ENCODE measurements around the gene KHSRP.
"Not testable (repeated sequence)": the region's sequence is repeated elsewhere in the genome, so short reads cannot be mapped to it uniquely, and the experiment has no call there.

KHSRP gene

GRCh38 chr19:6450166-6450565 lies 25.6 kb upstream of the KHSRP start:
- no peak for DNase-seq

DNA sequence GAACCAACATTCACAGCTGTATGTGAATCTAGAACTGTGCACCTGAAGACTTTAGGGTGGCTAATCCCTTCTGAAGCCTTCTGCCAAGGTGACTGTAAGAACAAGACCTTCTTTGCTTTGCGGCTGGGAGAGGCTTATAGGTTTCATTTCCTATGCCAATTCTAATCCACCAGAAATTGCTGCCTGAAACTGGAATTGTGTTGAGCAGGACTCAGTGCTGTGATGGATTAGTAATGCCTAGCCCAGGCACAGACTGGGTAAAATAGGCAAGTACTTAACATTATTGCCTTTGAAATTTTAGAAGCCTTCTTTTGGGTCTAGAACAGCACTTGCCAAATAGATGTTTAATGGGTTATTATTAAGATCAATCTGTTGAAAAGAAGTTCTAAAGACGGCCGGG lies 23.4 kb upstream of the KHSRP start:
- no peak for DNase-seq

DNA sequence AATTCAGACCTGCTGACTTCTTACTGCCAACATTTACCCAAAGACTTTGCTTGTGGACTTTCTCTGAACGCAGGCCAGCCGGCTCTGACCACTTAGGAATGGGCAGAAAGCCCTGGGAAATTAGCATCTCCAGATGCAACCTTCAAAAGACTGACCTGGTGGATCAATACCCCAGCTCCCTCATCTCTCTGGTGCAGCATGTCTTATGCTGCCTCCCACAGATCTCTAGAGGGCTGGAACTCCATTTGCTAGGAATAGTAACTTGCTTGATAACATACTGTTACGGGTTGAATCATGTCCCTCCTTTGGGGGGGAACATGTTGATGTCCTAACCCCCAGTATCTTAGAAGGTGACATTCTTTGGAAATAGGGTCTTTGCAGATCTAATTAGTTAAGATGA lies 21.8 kb upstream of the KHSRP start:
- no peak for DNase-seq

GRCh38 chr19:6443986-6444385 lies 19.4 kb upstream of the KHSRP start:
- DNase-seq, result no peak

- no peak for DNase-seq
These were observed 17.6 kb upstream of the KHSRP start for GRCh38 chr19:6442087-6442688.

DNA sequence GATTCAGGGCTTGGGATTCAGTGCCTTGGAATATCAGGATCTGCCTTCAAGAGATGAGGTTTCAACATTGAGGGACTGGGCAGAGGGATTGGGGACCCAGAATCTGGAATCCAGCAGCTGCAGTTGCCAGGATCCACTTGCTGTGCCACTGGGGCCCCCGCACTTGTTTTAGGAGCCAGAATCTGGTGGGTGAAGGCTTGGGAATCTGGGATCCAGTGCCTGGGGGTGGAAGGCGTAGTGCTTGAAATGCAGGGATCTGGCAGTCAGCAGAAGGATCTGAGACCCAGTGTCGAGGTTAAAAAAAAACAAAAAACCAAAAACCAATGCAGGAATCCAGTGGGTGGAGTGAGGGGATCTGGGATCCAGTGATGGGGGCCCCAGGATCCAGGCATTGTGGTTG lies 16.3 kb upstream of the KHSRP start:
- DNase-seq, result no peak

- DNase-seq, result no peak
These were observed 15.1 kb upstream of the KHSRP start for GRCh38 chr19:6439743-6440142.

DNA sequence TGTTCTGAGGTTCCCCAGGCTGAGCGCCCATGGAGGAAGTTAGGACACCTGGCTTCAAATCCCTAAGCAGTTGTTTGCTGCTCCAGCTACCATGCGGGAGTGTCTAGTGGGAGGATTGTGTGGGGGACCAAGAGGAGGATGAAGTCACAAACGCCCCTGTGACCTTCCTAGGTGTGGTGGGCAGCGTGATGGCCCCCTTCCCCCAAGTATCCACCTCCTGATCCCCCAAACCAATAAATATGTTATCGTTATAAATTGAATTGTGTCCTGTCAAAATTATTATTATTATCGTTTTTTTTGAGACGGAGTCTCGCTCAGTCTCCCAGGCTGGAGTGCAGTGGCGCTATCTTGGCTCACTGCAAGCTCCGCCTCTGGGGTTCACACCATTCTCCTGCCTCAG lies 9.1 kb upstream of the KHSRP start, which contains the start of gene SLC25A41:
TSS of gene SLC25A41 (minus strand) at position 101 of the 400 bp plus-strand sequence. CDS start at position 31, 70 bp downstream.
- DNase-seq, result no peak

DNA sequence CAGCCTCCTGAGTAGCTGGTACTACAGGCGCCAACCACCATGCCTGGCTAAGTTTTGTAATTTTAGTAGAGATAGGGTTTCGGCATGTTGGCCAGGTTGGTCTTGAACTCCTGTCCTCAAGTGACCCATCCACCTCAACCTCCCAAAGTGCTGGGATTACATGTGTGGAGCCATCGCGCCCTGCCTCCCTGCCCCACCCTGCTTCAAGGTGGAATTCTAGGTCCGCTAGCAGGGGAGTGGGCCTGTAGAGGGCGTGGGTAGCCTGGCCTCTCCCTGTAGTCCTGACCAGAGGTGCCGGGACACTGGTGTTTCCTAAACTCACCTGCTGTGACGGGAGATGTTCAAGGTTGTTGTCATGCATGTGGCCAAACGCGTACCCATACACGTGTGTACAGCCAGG lies 8.6 kb upstream of the KHSRP start:
- no peak for DNase-seq

- DNase-seq, result no peak
These were observed 7.3 kb upstream of the KHSRP start for GRCh38 chr19:6431891-6432290.

- DNase-seq, result no peak
These were observed 5.0 kb upstream of the KHSRP start for GRCh38 chr19:6429419-6430221.

DNA sequence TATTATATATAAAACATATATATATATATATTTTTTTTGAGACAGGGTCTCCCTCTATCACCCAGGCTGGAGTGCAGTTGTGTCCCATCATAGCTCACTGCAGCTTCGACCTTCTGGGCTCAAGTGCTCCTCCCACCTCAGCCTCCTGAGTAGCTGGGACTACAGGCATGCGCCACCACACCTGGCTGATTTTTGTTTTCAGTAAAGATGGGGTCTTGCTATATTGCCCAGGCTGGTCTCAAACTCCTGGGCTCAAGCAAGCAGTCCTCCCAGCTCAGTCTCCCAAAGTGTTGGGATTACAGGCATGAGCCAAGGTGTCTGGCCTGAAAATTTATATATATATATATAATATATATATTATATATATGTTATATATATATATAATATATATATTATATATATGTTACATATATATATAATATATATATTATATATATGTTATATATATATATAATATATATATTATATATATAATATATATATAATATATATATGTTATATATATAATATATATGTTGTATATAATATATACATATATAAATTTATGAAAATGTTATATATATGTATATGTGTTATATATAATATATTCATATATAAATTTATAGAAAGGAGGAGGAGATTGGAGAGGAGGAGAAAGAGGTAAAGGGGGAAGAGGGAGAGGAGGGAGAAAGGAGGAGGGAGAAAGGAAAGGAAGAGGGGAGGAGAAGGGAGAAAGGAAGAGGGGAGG lies 4.2 kb upstream of the KHSRP start:
- DNase-seq, result not testable (repeated sequence)

DNA sequence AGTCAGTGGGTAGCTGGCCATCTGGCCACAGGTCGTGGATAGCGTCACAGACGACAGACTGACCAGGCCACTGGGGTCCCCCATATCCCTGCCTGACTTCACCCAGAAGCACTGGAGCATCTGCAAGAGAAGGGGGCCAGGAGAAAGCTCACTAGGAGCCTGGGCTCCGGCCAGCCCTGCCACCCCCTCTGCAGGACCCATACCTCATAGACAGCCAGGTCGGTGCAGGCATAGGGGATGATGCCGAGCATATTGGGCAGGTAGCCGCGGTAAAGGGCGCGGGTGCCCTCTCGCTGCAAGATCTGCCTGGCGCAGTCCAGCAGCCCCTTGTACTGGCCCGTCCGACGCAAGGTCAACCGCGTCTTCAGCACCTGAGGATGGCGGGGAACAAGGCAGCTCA lies 2.5 kb upstream of the KHSRP start:
- no peak for DNase-seq

DNA sequence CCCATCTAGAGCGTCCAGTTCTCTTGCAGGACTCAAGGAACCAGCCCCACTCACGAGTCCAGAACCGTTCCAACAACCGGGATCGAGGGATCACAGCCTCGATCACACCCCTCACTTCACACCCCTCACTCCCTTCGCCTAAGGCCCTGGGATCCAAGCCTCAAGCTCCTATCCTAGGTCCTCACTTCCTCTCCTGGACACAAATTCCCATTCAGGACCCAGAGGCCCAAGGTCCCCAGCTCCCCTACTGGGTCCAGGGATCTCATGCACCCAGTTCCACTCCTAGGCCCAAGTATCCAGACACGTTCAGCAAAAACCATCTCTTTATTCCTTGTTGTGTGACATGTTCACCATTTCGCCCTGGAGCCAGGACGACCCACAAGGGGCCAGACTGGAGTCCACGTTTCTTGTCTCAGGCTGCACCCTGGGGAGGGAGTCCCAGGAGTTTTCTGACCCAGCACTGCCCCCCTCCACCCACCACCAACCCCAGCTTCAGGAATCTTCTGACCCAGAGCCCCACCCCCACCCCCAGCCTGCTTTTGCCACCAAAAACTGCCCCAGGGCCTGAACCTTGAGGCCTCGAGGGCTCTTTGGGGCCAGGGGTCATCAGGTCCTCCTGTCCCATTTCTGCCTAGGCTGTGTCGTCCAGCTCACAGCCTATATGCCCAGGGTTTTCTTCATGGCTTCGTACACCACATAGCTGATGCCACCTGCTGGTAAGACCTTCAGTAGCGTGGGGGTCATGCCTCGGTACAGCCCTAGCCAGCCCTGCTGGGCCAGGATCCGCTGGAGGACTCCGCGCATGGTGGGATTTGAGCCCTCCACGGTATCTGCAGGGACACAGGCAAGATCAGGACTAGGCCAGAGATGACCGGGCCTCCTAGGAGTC lies 1.4 kb upstream of the KHSRP start:
- no peak for DNase-seq

- peak; percentile 99 for DNase-seq
These were observed 524 bp upstream of the KHSRP start for GRCh38 chr19:6424939-6425731.

- peak; percentile 25 for DNase-seq
These were observed 964 bp downstream of the KHSRP start for GRCh38 chr19:6423499-6424194.

GRCh38 chr19:6421075-6422014 lies 3.3 kb downstream of the KHSRP start:
- DNase-seq, result no peak

- DNase-seq, result no peak
These were observed 6.1 kb downstream of the KHSRP start for GRCh38 chr19:6418562-6418932.

- DNase-seq, result no peak
These were observed 6.7 kb downstream of the KHSRP start for GRCh38 chr19:6417713-6418561.
